GM23338 (cell line): Measurements from ENCODE around the gene SPIRE2. TPM values are rescaled to one million over a fixed set of nuclear protein-coding genes. Genes with fewer than 3 reads are reported as not detected.

Source experiments
- ATAC-seq: fragments of 200-7000 bp; cut with Tn5 transposase; 3 replicates; pipeline ENCODE4 v1.9.1; 2020
- DNase-seq: peaks from one replicate; pipeline ENCODE4 v3.0.0-alpha.2; 2015; ENCODE audit warnings: low spot score
- H2AFZ ChIP-seq: fragments of 200-600 bp; sonication (generic); 2 replicates; pipeline ENCODE4 v1.8.0; 2016; ENCODE audit warnings: antibody characterized with exemption, mild to moderate bottlenecking, moderate library complexity
- H3F3A ChIP-seq: fragments of 200-600 bp; sonication (generic); replicated peaks from 2 replicates; pipeline ENCODE4 v1.8.0; 2017; ENCODE audit warnings: antibody characterized with exemption, mixed run types, low read depth
- H3K27ac ChIP-seq: fragments of 200-600 bp; sonication (generic); 2 replicates; pipeline ENCODE4 v1.6.1; 2016; ENCODE audit warnings: low read depth
- H3K27me3 ChIP-seq: fragments of 200-600 bp; sonication (generic); 2 replicates; pipeline ENCODE4 v1.8.0; 2016; ENCODE audit warnings: mild to moderate bottlenecking, mixed run types, moderate library complexity; ENCODE audit not compliant: insufficient read depth
- H3K36me3 ChIP-seq: fragments of 200-600 bp; sonication (generic); 2 replicates; pipeline ENCODE4 v1.8.0; 2016; ENCODE audit warnings: mild to moderate bottlenecking; ENCODE audit not compliant: insufficient read depth
- H3K4me1 ChIP-seq: fragments of 200-600 bp; sonication (generic); 2 replicates; pipeline ENCODE4 v1.8.0; 2016; ENCODE audit warnings: mild to moderate bottlenecking, moderate library complexity; ENCODE audit not compliant: insufficient read depth
- H3K4me2 ChIP-seq: fragments of 200-600 bp; sonication (generic); 2 replicates; pipeline ENCODE4 v1.7.1; 2017; ENCODE audit warnings: mixed run types
- H3K4me3 ChIP-seq: fragments of 200-600 bp; sonication (generic); 2 replicates; pipeline ENCODE4 v1.6.1; 2016; ENCODE audit warnings: mixed run types
- H3K79me2 ChIP-seq: fragments of 200-600 bp; sonication (generic); replicated peaks from 2 replicates; pipeline ENCODE4 v1.8.0; 2017; ENCODE audit warnings: mild to moderate bottlenecking; ENCODE audit not compliant: insufficient read depth
- H3K9me2 ChIP-seq: fragments of 200-600 bp; sonication (generic); 2 replicates; pipeline ENCODE4 v1.8.0; 2017; ENCODE audit not compliant: insufficient read depth
- H4K20me1 ChIP-seq: fragments of 200-600 bp; sonication (generic); replicated peaks from 2 replicates; pipeline ENCODE4 v1.8.0; 2017; ENCODE audit warnings: mild to moderate bottlenecking; ENCODE audit not compliant: insufficient read depth
- H3K27ac Mint-ChIP-seq: 2 replicates; pipeline ENCODE4 v1.8.0; 2020; ENCODE audit warnings: inconsistent platforms, mild to moderate bottlenecking, moderate library complexity, mixed read lengths
- H3K27me3 Mint-ChIP-seq: 3 replicates; pipeline ENCODE4 v1.8.0; 2022; ENCODE audit warnings: low read depth, mild to moderate bottlenecking, moderate library complexity, mixed read lengths, inconsistent platforms; ENCODE audit not compliant: insufficient read depth, poor library complexity
- H3K36me3 Mint-ChIP-seq: 3 replicates; pipeline ENCODE4 v1.8.0; 2021; ENCODE audit warnings: low read depth, mild to moderate bottlenecking, inconsistent platforms, moderate library complexity, mixed read lengths
- H3K4me1 Mint-ChIP-seq: 3 replicates; pipeline ENCODE4 v1.8.0; 2020; ENCODE audit warnings: mild to moderate bottlenecking, inconsistent platforms, mixed read lengths
- H3K4me3 Mint-ChIP-seq: 3 replicates; pipeline ENCODE4 v1.8.0; 2021; ENCODE audit warnings: moderate library complexity, mild to moderate bottlenecking, inconsistent platforms, mixed read lengths
- H3K9me3 Mint-ChIP-seq: 3 replicates; pipeline ENCODE4 v1.8.0; 2020; ENCODE audit warnings: moderate library complexity, mild to moderate bottlenecking, inconsistent platforms, mixed read lengths
- CREB1 ChIP-seq: fragments of 250-450 bp; sonication (Bioruptor Pico); IDR thresholded peaks from 2 replicates; pipeline ENCODE4 v1.5.0; 2020; ENCODE audit warnings: low read depth, mild to moderate bottlenecking, moderate library complexity
- CTCF ChIP-seq, 2 experiments: fragments of 200-600 bp in 1 of 2; sonication (generic) in 1 of 2; conservative IDR thresholded peaks; 2 replicates each; pipeline versions ENCODE4 v1.5.1 to v1.6.1; 2016 to 2017; ENCODE audit warnings: antibody characterized with exemption in 2 of 2, low read depth in 2 of 2, mild to moderate bottlenecking in 2 of 2, moderate library complexity in 1 of 2
- ETS1 ChIP-seq: IDR thresholded peaks from 2 replicates; pipeline ENCODE4 v1.6.1; 2016; ENCODE audit warnings: antibody characterized with exemption
- EZH2 ChIP-seq: fragments of 200-600 bp; sonication (generic); IDR thresholded peaks from one replicate; pipeline ENCODE4 v1.8.0; 2017; ENCODE audit warnings: antibody characterized with exemption, mild to moderate bottlenecking, low read depth; ENCODE audit not compliant: unreplicated experiment
- EZH2phosphoT487 ChIP-seq: fragments of 200-600 bp; sonication (generic); IDR thresholded peaks from one replicate; pipeline ENCODE4 v1.8.1; 2018; ENCODE audit warnings: antibody characterized with exemption; ENCODE audit not compliant: unreplicated experiment
- JUNB ChIP-seq: IDR thresholded peaks from one replicate; pipeline ENCODE4 v1.6.1; 2016; ENCODE audit warnings: antibody characterized with exemption; ENCODE audit not compliant: unreplicated experiment
- NANOG ChIP-seq: IDR thresholded peaks from 2 replicates; pipeline ENCODE4 v1.6.1; 2016; ENCODE audit warnings: antibody characterized with exemption, borderline replicate concordance
- POLR2AphosphoS5 ChIP-seq: IDR thresholded peaks from 2 replicates; pipeline ENCODE4 v1.6.1; 2016; ENCODE audit warnings: antibody characterized with exemption, low read depth
- STAT1 ChIP-seq: IDR thresholded peaks from one replicate; pipeline ENCODE4 v1.6.1; 2016; ENCODE audit warnings: antibody characterized with exemption; ENCODE audit not compliant: unreplicated experiment
- ZNF114 ChIP-seq: fragments of 250-450 bp; sonication (Bioruptor Pico); IDR thresholded peaks from 2 replicates; pipeline ENCODE4 v1.5.0; 2020; ENCODE audit warnings: mild to moderate bottlenecking, moderate library complexity
- ZNF331 ChIP-seq: fragments of 250-450 bp; sonication (Bioruptor Pico); IDR thresholded peaks from 2 replicates; pipeline ENCODE4 v1.5.0; 2020; ENCODE audit warnings: low read depth, mild to moderate bottlenecking, moderate library complexity
- ZNF462 ChIP-seq: fragments of 250-450 bp; sonication (Bioruptor Pico); IDR thresholded peaks from 2 replicates; pipeline ENCODE4 v1.5.0; 2020; ENCODE audit warnings: mild to moderate bottlenecking, moderate library complexity
- polyA plus RNA-seq: library from polyadenylated mRNA; unstranded; fragments of >200 nt; fragmentation: Nextera tagmentation; extraction: Ambion mirVana; gene quantifications from 2 replicates; pipeline ENCODE4 v1.2.1, GENCODE V29; 2016
- total RNA-seq: library from RNA; depleted of rRNA; stranded (reverse); fragments of >200 nt; shearing (Covaris generic); gene quantifications from 2 replicates; pipeline ENCODE4 v1.2.3, GENCODE V29; 2014
- TF ChIP-seq, protein P1 (sequence below): IDR thresholded peaks from one replicate; pipeline ENCODE4 v1.6.1; 2018; ENCODE audit warnings: antibody characterized with exemption; ENCODE audit not compliant: unreplicated experiment

SPIRE2 gene
- total and polyA plus RNA-seq, 2 experiments from 2014 or later, result 5.0 to 15.2 TPM

DNA sequence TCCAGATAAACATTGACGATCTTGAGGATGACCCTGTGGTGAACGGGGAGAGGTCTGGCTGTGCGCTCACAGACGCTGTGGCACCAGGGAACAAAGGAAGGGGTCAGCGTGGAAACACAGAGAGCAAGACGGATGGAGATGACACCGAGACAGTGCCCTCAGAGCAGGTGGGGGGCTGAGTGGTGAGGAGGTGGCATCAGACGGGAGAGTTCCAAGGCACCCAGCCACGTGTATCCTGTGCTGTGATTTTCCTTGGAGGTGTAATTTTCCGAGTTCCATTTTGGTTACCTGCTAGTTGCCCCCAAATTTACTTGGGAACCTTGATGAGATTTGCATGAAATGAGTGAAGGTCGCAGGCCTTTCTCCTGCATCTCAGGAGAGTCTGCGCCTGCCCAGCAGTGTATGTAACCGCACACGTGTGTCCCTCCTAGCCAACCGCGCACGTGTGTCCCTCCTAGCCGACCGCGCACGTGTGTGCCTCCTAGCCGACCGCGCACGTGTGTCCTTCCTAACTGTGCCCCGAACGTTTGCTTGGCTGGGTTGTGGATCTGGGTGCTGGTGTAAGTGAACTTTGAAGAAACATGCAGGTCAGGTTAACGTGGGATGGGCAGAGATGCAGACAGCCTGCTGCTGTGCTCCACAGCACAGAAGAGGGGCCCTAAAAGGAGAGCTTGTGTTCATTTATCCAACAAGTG lies 55.2 kb downstream of the SPIRE2 start:
- TF ChIP-seq JUNB, result no peak
- no peak for TF ChIP-seq CTCF (conservative IDR thresholded peaks at IDR 0.05; ENCODE audit: low read depth in 2 of 2)
- TF ChIP-seq ZNF114 (CRISPR knock-in tag), result no peak
- TF ChIP-seq ZNF462 (CRISPR knock-in tag), result no peak
- TF ChIP-seq ETS1, result no peak
- TF ChIP-seq POLR2AphosphoS5, result no peak
- no peak for TF ChIP-seq STAT1
- TF ChIP-seq EZH2, result no peak
- no peak for TF ChIP-seq EZH2phosphoT487
- no peak for TF ChIP-seq ZNF331 (CRISPR knock-in tag)
- no peak for TF ChIP-seq NANOG
- TF ChIP-seq CREB1, result no peak
- TF ChIP-seq, protein P1, sequence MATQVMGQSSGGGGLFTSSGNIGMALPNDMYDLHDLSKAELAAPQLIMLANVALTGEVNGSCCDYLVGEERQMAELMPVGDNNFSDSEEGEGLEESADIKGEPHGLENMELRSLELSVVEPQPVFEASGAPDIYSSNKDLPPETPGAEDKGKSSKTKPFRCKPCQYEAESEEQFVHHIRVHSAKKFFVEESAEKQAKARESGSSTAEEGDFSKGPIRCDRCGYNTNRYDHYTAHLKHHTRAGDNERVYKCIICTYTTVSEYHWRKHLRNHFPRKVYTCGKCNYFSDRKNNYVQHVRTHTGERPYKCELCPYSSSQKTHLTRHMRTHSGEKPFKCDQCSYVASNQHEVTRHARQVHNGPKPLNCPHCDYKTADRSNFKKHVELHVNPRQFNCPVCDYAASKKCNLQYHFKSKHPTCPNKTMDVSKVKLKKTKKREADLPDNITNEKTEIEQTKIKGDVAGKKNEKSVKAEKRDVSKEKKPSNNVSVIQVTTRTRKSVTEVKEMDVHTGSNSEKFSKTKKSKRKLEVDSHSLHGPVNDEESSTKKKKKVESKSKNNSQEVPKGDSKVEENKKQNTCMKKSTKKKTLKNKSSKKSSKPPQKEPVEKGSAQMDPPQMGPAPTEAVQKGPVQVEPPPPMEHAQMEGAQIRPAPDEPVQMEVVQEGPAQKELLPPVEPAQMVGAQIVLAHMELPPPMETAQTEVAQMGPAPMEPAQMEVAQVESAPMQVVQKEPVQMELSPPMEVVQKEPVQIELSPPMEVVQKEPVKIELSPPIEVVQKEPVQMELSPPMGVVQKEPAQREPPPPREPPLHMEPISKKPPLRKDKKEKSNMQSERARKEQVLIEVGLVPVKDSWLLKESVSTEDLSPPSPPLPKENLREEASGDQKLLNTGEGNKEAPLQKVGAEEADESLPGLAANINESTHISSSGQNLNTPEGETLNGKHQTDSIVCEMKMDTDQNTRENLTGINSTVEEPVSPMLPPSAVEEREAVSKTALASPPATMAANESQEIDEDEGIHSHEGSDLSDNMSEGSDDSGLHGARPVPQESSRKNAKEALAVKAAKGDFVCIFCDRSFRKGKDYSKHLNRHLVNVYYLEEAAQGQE, result no peak
- Mint-ChIP-seq H3K9me3 (no peaks in the 10 kb centered on the region; the same call in 2 of the 3 replicates), H3K36me3 (peaks cover 58% of the 10 kb centered on the region), H3K4me3 (no peak overlapping the region), H3K27ac (no peak overlapping the region), H3K27me3 (peaks cover 3% of the 10 kb centered on the region), H3K4me1 (no peaks in the 10 kb centered on the region)
- no peaks in the 10 kb centered on the region for H3K9me2 ChIP-seq
- H3K36me3 ChIP-seq, result peaks cover 14% of the 10 kb centered on the region
- peaks cover 13% of the 10 kb centered on the region for H3F3A ChIP-seq
- H3K79me2 ChIP-seq, result peaks cover 29% of the 10 kb centered on the region
- ATAC-seq (no peak), DNase-seq (no peak)
- H3K4me1 ChIP-seq, result no peaks in the 10 kb centered on the region
- peaks cover 11% of the 10 kb centered on the region for H4K20me1 ChIP-seq
- H3K4me2 ChIP-seq, result no peak overlapping the region
- H3K27me3 ChIP-seq, result no peaks in the 10 kb centered on the region
- H3K27ac ChIP-seq, result no peak overlapping the region
- no peak overlapping the region for H2AFZ ChIP-seq
- H3K4me3 ChIP-seq, result no peak overlapping the region
